ENCODE results near the gene NT5M.
A peak's percentile ranks its signal among the peaks of the same experiment; 100 is the strongest.

The NT5M gene

DNA sequence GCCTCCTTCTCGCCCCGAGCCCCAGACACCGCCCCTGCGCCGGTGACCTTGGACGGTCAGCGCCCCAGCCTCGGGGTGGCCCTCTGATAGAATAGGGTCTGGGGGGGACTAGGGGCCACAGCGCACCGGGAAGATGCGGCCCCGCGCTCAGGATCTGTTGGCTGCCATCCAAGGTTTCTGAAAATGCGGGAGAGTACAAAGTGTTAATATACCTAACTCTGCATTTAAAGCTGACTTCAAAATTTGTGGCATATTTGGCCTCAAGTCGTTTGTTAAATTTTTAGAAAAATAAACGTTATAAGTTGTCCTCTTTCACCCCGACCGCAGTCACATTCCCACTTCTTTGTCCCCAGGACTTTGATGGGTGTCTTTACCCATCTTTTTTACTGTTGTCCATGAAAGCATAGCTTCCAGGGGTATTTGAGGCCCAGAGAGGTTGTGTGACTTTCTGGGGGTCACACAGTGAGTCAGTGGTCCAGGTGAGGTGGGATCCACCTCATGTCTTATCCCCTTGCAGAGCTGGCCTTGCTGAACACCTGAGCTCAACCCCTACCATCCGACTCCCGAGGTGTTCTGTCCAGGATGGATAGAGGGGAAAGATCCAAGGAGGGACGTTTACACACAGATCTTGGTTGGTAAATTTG is 796 bp downstream of the NT5M start:
- no peak for DNase-seq

DNA sequence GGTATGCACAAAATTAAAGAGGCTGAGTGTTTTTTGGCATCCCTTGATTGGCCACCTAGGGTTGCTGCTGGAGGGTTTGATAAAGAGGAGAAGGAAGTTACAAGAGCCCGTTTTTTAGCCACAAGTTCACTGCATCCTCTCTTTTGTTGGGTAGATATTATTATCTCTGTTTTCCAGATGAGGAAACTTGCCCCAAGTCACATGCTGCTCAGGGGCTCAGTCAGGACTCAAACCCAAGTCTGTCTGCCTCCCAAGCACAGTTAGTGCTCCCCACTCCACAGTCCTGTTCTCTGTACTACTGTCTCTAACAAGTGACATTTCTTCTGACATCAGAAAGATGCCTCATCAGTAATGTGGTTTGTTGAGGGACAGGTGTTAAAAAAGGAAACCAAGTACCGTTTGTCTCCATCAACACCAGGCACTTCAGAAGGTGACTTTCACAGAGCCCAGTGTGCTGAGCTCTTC is 1.4 kb downstream of the NT5M start:
- DNase-seq, result no peak

DNA sequence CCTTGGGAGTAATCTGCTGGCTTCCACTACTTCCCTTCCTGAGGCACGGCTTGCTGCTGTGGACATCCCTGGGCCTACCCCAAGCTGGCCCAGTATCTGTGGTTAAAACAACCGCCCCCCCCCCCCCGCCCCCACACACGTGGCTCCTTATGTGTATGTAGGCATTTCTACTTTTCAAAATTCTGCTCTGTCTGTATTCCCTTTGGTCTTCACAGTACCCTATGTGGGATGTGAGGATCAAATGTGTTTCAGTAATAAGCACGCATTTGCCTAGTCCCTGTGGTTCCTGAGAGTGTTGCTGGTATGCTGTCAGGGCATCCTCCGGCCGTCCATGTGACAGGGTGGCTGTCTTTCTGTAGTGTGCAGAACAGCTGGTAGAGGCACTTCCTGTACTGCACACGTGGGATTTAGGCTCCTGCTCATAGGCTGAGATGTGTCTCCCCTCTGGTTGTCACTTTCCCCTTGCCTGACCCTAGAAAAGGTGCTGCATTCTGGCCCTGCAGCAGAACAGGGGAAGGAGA is 2.2 kb downstream of the NT5M start:
- DNase-seq, result no peak

DNA sequence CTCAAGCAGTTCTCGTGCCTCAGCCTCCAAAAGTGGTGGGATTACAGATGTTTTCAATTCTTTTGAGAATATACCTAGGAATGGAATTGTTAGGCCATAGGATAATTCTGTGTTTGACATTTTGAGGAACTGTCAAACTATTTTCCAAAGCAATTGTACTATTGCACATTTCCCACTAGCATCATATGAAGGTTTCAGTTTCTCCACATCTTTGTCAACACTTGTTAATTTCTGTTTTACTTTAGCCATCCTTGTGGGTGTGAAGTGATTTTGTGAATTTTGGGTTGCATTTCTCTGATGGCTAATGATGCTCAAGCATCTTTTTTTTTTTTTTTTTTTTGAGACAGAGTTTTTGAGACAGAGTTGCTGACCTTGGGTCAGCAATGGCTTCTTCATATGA is 6.2 kb downstream of the NT5M start:
- no peak for DNase-seq

DNA sequence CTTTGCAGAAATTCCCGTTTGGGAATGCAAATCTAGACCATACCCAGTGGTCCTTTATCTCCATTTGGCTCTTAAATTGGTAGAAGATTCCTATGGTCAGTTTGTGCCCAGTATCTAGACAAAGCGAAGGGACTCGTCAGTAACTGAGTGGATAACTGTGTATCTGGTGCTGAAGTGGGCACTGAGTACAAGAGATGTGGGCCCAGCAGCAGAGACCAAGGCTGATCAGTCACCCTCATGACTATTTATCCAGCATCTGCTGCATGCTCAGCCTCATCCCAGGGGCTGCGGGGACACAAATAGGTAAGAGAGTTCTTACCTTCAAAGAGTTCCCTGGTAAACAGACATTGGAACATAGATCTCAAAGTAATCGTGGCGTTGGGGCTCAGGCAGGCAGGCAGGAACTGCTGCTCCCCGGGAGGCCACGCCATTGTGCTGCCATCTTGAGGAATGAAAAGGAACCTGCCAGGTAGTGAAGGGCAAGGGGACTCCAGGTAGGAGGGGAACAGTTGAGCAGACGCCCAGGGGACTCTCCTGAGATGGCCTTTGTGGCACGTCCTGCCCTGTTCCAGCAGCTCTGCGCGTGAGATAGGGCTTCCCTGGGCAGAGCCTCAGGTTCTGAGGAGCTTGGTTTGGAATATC is 10.3 kb downstream of the NT5M start:
- DNase-seq, result peak; percentile 13 to 27

DNA sequence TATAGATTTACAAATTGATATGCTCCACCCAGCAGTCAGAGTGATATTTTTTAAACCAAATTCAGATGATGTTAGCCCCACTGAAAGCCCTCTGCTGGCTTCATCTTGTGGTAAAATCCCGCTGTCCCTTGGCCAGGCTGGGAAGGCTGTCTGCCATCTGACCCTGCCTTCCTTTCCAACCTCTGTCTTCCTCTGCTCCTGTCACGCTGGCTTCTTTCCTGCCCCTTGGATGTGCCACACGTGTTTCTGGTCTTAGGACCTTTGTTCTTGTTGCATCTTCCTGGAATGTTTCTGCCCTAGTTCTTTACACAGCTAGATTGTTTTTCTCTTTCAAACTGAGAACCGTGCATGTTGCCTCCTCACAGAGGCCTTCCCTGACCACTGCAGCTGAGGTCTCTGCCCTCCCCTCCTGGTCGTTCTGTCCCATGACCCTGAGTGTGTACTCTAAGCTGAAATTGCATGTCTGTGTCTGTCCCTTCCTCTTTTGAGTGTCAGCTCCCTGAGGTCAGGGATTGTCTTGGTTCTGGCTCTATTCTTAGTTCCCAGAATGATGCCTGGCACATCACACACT is 11.4 kb downstream of the NT5M start:
- no peak for DNase-seq

DNA sequence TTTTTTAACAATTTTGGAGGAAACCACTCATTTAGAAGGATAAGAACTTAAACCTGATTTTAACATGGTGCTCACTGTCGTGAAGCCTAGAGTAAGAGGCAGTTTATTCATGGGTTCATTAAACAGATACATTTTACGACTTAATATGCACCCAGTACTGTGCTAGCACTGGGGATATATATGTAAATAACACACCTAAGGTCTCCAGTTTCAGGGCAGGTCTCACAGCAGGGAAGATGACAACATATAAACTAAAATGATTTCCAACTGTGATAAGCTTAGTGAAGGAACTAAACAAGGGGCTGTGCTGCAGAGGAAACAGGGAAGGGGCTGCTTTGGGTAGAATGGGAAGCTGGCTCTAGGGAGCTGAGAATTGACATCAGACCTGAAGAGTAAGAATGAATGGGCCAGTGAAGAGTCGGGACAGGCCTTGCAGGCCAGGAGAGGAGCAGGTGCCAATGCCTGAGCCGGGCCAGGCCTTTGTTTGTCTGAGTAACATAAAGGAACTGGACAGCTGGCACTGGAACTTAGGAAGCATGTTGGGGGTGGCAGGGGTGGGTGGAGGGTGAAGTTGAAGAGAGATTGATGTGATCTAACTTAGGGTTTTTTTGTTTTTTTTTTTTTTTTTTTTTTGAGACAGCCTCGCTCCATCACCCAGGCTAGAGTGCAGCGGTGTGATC is 12.1 kb downstream of the NT5M start:
- DNase-seq, result no peak

DNA sequence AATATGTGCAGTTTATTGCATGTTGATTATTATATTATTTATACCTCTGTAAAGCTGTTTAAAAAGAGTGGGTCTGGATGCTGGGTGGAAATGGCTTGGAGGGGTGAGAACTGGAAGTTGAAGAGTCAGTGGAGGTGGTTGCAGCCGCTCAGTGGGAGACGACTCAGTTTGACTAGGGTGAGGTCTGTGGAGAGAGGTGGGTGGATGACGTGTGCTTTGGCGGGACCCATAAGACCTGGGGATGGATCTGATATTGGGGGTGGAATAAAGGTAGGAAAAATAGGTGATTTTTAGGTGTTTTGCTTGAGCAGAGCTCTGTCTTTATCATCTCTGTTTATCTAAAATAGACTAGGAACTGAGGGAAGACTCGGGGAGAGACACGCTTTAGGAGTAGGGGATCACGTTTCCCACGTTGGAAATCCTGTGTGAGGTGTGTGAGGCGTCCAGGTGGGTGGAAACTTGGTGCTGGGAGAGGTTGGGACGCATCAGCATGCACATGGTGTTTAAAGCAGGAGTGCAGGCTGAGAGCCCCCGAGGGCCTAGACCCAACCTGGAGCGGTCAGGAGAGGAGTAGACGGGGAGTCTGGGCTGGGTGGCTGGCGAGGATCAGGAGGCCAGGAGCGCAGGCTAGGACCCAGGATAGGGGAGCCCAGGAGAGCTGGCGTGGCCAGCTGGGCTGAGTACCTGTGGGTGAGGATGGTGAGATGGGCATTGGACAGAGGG is 17.2 kb downstream of the NT5M start:
- DNase-seq, result no peak

DNA sequence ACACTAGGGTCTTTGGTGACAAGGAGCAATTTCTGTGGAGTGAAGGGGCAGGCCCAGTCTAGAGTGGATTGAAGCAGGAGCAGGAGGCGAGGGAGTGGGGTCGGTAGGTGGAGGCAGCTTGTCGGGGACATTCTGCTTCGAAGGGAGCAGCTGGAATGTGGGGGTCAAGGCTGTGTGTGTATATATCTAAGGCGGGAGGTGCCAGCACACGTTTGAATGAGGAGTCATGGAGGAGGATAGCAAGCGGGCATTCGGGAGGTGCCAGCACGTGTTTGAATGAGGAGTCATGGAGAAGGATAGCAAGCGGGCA is 17.7 kb downstream of the NT5M start:
- DNase-seq, result no peak

DNA sequence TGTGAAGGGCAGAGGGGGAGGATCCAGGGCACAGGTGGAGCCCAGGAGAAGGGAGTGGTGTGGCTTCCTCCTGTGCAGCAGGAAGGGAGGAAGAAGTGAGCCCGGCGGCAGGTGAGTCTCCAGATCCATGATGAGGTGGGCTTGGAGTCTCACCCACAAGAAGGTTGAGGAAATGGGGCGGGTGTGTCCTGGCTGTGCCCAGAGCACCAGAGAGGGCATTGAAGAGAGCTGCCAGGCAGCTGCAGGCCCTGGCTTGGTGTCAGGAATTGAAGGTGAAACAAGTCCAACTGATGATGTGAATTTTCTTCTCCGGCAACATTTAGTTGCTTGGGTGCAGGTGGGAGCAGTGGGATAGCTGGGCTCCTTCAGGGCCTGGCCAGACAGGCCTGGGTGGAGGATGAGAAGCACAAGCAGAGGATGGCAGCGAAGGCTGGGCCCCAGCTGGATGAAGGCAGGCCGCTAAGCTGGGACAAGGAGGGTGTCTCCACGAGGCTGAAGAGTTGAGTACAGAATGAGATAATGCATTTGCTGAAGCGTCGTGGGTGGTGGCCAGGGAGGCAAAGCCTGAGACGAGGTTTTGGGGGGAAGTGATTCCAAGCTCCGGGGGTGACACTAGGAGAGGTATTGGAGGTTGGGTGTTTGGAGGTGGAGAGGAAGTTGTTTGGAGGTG is 18.3 kb downstream of the NT5M start:
- no peak for DNase-seq

DNA sequence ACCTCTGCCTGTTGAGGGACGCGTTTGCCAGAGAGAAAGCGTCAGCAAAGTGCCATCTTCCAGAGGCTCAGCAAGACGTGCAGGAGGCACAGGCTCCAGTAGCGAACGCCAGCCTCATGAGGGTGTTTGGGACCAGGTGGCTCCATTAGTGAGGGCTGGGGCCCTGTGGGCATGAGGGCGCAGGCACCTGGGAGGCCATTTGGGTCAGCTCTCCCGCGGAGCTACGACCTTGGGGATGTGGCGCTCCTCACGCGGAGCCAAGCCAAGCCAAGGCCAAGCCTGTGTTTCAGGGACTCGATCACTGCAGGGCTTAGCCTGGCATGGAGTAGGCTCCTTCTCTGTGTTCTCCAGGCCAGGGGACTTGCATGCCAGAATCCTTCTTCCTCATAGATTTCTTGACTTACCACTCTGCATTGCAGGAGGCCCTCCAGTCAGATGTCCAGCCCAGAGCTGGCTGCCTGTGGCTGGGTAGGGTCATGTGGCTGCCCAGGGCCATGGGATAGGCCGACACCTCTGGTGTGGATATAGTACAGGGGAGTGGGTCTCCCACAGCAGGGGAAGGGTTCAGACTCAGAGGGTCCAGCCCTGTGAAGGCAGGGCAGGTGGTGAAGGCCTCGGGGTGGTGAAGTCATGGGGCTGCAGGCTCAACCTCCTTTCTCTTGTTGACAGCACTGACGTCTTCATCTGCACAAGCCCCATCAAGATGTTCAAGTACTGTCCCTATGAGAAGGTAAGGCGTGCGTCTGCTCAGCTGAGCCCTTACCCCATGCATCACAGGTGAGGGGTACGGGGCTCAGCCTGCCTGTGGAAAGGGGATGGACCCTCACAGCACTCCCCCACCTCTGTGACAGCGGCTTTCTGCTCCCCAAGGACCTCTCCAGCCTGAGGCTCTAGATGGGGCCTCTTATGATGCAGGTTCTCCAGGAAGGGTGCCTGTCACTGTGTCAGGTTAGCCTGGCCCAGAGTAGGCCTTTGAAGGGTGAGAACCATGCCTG is 19.6 kb downstream of the NT5M start:
- DNase-seq, result no peak

DNA sequence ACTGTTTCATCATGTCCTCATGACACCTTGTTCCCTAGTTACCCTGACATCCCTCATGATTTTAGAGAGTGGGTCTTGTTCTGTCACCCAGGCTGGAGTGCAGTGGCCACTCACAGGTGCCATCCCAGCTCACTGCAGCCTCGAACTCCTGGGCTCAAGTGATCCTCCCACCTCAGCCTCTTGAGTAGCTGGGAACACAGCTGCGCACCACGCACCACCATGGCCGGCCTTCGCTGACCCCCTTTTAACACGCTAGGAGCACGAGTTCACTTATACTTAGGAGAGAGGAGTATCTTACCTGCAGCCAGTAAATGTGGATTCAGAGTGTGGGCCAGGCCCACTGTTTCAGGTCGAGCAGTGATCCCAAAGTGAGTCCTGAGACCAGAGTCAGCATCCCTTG is 21.4 kb downstream of the NT5M start:
- DNase-seq, result no peak

DNA sequence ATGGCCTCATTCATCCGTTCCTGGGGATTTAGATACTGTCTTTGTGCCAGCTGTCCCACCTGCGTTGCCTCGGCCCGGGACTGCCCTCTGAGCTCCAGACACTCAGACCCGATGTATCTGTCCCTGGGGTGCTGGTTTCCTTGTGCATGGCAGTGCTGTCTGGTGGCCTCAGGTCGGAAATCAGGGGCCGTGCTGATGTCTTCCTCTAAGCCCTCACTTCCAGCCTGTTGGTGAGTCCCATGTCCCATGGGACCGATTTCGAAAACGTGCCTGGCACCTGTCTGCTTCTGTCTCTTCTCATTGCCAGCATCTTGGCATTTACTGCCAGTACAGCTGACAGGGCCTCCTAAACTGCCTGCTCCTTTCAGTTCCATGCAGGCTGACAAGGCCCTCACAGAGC is 22.1 kb downstream of the NT5M start:
- DNase-seq, result no peak

DNA sequence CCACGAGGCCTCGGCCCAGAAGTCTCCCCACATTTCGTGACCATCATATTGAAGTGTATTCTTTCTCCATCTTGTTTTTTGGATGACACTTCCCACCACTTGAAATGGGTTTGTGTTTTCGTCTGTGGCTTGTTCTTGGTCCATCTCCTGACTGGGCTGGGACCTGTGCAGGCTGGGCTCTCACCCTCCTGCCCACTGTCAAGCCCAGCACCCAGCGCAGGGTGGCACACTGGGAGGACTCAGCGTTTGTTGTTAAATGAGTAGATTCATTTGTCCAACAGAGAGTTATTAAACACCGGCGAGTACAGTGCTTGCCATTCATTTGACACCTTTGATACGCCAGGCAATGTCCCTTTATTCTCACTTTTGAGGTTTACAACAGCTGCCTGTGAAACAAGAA is 22.6 kb downstream of the NT5M start:
- no peak for DNase-seq

DNA sequence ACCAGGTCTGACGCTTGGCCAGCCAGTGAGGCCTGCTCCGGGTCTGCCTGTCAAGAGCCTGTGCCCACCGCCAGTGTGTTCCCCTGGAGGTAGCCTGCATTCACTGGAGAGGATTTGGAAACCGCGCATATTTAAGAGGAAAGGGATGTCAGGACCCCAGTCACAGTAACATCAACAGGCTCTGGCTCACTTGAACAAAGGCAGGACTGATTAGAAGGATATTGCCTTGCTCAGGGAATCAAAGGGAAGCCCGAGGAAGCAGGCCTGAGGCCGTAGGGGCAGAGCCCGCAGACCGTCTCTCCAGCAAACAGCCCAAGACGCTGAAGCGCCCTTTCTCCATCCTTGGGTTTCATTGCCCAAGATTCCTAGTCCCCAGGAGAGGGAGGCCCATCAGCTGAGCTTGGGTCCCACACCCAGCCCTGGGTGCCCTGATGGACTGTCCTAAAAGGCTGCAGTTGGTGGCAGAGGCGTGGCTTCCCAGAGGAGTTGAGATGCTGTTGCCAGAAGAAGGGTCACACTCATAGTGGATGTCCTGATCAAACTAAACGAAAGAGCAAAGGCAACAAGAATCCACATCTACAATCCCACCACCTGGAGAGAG is 23.2 kb downstream of the NT5M start:
- no peak for DNase-seq

DNA sequence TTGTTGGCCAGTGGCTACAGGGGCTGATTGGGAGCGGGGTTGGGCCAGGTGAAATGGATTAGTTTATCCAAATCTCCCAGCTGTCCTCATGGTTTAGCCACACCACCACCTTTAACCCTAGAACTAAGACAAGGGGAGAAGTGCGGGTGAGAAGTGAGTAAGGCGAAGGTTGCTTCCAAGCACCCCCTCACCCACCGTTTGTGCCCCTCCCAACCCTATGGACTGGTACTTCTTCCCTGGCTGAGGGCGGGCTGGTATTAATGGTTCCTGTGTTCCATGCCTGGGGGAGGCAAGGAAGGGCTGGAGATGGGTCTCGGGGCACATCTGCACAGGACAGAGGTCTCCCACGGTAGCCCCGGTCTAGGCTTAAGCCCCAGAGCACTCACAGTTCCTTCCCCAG is 25.1 kb downstream of the NT5M start:
- no peak for DNase-seq

DNA sequence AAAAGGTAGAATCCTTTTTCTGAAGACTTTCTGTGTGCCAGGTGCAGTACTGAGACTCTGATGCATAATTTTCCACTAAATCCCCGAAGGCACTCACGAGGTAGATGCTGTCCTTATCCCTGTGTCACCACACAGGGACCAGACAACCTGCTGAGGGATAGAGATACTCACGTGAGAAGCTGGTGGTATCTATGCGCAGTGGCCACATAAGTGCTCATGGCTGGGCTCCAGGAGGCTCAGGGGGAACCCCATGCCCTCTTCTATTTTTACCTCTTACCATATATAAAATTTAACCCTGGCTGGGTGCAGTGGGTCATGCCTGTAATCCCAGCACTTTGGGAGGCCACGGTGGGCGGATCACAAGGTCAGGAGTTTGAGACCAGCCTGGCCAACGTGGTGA is 38.3 kb downstream of the NT5M start:
- DNase-seq, result no peak

DNA sequence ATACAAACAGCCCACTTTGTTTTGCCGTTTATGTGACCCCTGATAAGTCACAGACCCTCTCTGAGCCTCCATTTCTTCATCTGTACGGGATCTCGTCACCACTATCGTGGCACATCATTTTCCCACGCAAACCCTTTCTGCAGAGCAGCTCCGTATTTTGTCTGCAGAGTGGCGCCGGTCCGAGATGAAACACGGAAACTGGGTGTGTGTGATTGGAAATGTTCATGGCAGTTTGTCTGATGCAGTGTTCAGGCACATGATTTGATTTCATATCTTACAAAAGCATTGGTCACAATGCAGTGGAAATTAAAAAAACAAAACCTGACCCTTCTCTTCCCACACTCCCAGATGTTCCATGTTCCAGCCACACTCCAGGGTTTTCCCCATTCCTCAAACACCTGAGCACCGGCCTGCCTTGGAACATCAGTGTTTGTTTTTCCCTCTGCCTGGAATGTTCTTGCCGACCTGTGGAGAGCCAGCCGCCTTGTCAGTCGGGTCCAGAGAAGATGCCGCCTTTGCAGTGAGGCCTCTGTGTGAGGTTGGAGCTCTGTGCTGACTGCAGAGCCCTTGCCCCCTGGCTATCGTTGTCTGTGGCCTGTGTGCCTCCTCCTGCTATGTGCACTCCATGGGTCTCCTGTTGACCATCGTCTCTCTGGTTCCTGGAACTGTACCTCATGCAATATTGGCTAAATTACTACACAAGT is 39.2 kb downstream of the NT5M start:
- DNase-seq, result no peak

DNA sequence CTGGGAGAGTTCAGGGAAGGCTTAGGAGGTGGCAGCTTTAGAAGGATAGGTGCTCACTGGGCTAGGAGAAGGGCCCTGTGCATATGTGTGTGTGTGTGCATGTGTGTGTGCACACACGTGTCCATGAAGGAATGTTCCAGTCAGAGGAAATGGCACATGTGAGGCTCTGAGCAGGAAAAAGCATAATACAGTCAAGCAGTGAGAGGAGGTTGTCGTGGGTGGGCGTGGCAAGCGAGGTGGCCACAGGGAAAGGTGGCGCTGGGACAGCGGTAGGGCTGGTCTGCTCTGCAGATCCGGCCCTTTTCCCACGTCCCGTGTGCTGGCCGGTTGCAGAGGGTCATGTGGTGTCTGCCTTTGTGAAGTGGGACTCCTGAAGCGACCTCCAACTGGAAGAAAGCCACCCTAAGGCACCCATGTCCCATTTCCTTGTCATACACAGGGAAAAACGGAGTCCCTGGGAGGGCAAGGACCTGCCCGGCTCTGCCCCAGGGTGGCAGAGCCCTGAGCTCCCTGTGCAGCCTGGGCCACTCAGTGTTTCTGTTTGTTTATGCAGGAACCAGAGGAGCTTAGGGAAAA is 40.1 kb downstream of the NT5M start:
- DNase-seq, result no peak

DNA sequence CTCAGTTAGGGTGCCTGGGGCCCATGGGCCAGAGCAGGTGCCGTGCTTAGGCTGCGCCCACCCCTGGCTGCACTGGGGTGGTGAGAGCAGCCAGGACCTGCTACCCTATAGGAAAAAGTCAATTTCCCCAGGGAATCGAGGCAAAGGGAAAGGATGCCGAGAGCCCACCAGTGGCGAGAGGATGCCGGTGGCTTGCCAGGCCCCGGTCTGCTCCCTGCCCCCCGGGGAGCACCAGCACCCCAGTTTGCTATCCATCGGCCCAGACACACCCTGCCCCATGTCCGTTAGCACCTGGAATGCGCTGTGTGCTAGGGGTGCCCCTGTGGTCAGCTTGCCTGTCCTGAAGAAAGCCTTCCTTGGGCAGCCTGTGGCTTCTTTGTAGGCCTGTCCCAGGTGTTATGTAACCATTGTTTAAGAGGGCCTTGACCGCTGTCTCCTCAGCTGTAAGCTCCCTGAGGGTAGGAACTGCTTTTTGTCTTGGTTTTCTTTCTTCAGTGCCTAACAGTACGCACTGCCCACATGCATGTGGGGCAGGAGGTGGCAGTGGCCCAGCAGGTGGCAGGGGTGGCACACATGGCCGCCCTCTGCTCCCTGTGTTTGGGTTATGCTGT is 40.8 kb downstream of the NT5M start:
- no peak for DNase-seq
